HG03520 (cell line): ENCODE measurements around the gene TCEAL1.
"Not testable (repeated sequence)": the region's sequence is repeated elsewhere in the genome, so short reads cannot be mapped to it uniquely, and the experiment has no call there.

Experiments used
- ATAC-seq: cut with Tn5 transposase; IDR thresholded peaks from one replicate; pipeline ENCODE4 v1.9.1; 2021; ENCODE audit warnings: mild to moderate bottlenecking, moderate library complexity; ENCODE audit not compliant: unreplicated experiment

TCEAL1 gene

GRCh38 chrX:103631145-103631544 is 2.4 kb downstream of the TCEAL1 start:
- ATAC-seq: no peak

DNA sequence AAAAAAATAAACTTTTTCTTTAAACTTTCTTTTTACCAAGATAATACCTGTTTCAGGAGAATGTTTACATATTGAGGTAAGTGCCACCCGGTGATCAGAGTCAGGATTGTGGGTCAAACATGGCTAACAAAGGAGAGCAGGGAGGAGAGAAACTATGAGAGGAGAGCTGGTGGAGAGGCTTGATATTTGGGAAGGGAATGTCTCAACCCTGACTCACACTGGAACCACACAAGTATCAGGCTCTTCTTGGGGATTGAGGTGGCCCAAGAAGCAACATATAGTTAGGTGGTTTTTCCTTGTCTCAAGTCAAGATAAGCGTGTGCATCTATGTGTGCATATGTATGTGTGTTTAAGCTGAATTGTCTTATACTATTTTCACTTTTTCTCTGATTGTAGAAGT is 6.7 kb downstream of the TCEAL1 start:
- ATAC-seq: no peak

GRCh38 chrX:103637604-103638338 is 9.0 kb downstream of the TCEAL1 start:
- ATAC-seq: no peak

- ATAC-seq: not testable (repeated sequence)
Measured at GRCh38 chrX:103638479-103639346, 9.9 kb downstream of the TCEAL1 start.

DNA sequence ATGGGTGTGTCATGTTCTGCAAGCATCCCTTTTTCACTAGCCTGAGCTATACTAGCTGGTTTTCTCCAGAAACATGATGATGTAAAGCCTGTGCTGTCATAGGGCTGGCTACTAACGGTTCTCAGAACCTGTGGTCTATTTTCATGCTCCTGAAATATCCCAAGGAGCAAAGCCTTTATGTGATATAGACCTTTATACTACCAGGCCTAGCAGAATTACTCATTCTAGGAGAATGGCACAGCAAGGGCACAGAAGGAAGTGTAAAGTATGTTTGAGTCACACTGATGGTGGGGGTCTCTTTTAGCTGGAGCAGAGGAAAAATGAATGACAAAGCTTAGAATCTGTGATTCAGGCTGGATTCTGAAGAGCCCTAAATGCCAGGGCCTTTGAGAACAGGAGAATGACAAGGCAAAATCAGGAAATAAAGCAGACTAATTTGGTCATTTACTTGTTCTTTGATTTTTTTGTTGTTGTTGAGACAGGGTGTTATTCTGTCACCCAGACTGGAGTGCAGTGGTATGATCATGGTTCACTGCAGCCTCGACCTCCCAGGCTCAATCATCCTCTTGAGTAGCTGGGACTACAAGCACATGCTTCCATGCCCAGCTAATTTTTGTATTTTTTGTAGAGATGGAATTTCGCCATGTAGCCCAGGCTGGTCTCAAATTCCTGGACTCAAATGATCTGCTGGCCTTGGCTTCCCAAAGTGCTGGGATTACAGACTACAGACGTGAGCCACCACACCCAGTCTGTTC is 11.8 kb downstream of the TCEAL1 start:
- ATAC-seq: no peak

- no peak for ATAC-seq
Measured at GRCh38 chrX:103644125-103644524, 15.3 kb downstream of the TCEAL1 start.

DNA sequence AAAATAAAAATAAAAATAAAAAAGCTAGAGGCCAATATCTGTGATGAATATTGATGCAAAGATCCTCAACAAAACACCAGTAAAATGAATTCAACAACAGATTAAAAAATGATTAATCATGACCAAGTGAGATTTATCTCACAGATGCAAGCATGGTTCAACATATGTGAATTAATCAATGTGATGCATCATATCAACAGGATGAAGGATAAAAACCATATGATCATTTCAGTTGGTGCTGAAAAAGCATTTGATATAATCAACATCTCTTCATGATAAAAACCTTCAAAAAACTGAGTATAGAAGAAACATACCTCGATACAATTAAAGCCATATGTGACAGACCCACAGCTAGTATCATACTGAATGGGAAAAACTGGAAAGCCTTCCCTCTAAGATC is 18.9 kb downstream of the TCEAL1 start:
- no peak for ATAC-seq

GRCh38 chrX:103651151-103651773 is 22.5 kb downstream of the TCEAL1 start:
- no peak for ATAC-seq

DNA sequence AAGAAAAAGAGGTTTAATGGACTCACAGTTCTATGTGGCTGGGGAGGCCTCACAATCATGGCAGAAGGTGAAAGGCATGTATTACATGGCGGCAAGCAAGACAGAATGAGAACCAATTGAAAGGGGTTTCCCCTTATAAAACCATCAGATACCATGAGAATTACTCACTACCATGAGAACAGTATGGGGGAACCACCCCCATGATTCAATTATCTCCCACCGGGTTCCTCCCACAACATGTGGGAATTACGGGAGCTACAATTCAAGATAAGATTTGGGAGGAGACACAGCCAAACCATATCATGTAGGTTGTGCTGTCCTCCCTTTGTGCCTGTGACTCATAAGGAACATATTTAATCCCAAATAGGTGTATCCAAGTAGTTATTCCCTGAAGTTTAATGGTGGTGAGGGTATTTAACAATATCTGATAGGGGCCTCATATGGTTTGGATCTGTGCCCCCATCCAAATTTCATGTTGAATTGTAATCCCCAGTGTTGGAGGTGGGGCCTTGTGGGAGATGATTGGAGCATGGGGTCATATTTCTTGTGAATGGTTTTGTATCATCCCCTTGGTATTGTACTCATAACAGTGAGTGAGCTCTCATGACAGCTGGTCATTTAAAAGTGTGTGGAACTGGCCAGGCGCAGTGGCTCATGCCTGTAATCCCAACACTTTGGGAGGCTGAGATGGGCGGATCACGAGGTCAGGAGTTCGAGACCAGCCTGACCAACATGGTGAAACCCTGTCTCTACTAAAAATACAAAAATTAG is 26.6 kb downstream of the TCEAL1 start:
- not testable (repeated sequence) for ATAC-seq

- ATAC-seq: no peak
Measured at GRCh38 chrX:103656617-103657016, 27.8 kb downstream of the TCEAL1 start.

GRCh38 chrX:103657066-103657465 is 28.3 kb downstream of the TCEAL1 start:
- ATAC-seq: not testable (repeated sequence)

GRCh38 chrX:103658681-103659433 is 30.1 kb downstream of the TCEAL1 start:
- ATAC-seq: no peak

- not testable (repeated sequence) for ATAC-seq
Measured at GRCh38 chrX:103659460-103659859, 30.7 kb downstream of the TCEAL1 start.

- ATAC-seq: no peak
Measured at GRCh38 chrX:103663981-103664762, 35.4 kb downstream of the TCEAL1 start.

DNA sequence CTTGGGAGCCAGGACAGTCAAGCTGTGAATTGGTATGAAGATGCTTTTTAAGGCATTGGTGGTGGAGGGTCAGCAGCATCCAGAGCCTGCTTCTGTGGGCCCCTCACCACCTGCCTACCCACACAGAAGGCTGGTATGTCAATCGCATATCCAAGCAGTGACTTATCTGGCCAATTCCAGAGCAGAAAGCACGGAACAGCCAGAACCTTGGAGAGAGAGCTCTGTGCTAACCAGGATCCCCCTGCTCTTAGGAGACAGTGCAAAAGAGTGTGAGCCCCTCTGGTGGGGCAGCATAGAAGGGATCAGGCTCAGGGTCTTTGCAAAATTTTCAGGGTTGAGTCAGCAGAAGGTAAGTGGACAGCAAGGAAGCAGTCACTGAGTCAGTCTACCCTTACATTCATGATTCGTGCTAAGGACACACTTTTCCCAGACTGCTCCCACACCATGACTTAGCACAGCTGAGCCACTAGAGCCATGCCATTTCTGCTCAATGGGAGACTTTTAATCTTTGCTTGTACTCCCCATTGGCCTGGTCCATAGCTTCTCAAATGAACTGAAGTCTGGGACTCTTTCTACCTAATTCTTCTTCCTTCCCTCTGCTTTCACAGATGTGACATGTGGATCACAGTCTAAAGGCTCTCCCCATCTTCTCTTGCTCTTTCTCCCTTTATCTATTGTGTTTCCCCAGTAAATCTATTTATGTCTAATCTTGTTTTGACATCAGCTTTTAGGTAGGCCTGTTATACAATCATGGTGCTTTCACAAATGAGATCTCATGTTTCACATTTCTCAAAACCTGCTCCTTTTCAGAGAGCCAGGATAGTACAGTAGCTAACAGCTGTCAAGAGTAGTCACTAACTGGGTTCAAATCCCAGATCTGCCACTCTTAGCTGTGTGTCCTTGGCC is 37.7 kb downstream of the TCEAL1 start:
- no peak for ATAC-seq

- ATAC-seq: no peak
Measured at GRCh38 chrX:103669745-103670144, 41.0 kb downstream of the TCEAL1 start.
